HG02642 (cell line): Measurements from ENCODE around the gene VAT1.

Experiments used
- ATAC-seq: cut with Tn5 transposase; IDR thresholded peaks from one replicate; pipeline ENCODE4 v1.9.1; 2021; ENCODE audit warnings: mild to moderate bottlenecking; ENCODE audit not compliant: unreplicated experiment, poor library complexity

VAT1 gene

DNA sequence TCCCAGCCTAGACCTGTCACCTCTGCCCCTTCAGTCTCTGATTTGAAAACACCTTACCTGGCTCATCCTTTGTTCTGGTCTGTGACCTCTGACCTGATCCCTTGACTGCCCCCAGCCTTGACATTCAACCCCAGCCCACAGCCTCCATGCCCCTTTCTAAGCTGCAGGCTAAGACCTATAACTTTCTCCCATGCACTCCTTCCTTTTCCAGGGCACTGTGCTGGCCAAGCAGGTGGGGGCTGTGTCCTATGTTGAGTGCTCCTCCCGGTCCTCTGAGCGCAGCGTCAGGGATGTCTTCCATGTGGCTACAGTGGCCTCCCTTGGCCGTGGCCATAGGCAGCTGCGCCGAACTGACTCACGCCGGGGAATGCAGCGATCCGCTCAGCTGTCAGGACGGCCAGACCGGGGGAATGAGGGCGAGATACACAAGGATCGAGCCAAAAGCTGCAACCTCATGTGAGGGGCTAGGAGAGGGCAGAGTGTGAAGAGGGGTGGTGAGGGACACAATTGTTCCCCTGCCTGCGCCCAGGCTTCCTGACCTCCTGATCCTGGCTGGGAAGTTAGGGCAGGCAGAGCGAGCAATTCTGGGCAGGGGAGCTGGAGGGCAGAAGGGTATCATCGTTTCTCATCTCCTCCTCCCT, 6.2 kb upstream of the VAT1 start:
- ATAC-seq, result no peak

DNA sequence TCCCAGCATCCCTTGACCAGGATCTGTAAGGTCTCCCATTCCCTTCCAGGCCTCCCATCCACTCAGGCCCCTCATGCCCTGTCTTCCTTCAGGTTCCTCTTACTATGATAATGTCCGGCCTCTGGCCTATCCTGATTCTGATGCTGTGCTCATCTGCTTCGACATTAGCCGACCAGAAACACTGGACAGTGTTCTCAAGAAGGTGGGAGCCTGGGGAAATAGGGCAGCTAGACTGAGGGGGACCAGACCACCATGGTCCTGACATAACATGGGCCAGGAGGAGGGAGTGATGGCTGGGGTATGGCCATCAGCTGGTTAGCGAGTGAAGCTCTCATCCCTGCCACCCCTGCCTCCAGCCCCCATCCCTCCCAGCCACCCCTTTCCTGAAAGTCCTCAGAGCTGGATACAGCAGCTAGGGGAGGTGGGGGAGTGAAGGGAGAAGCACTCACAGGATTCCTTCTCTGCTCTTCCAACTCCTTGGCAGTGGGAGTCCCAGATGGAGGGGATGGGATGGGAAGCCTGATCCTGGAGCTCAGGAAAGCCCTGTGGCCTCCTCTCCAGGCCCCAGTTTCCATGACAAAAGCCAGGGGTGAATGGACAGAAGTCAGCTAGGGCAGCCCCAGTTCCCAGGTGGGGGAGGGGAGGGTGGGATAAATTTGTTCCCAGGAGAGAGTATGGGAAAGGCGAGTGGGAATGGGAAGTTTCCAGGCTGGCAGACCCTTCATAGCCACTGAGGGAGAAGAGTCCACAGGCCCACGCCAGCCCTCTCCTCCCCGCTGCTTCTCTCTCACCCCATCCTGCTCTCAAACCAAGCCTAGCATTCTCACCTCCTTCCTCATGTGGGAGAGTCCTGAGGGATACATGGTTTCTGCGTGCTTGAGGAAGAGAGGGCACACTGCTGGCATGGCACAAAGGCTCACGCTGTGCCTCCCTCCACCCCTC, 5.2 kb upstream of the VAT1 start:
- no peak for ATAC-seq

GRCh38 chr17:43026595-43026994, 4.4 kb upstream of the VAT1 start:
- ATAC-seq, result no peak

DNA sequence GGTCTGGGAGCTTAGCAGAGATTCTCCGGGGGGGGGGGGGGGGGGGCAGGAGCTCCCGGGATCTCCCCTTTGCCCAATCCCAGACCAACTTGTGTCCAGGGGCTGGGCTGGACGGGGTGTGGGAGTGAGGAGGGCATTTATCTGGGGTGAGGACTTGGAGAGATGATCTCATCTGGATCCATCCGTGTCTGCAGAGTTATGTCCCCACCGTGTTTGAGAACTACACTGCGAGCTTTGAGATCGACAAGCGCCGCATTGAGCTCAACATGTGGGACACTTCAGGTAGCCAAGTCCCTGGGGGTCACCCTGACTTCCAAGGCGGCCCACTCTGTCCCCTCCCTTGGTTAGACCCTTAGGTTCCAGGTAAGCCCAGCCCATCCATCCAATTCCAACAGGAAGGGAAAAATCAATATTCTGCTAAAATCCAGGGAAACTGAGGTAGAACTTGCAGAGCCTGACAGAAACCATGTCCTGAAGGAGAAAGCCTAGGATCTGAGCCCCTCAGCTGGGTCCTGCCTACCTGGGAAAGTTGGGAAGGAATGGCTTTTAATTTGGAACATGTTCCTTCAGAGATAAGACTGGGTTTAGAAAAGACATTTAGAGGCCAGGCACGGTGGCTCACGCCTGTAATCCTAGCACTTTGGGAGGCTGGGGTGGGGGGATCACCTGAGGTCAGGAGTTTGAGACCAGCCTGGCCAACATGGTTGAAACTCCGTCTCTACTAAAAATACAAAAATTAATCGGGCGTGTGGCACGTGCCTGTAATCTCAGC, 3.8 kb upstream of the VAT1 start:
- ATAC-seq, result no peak

DNA sequence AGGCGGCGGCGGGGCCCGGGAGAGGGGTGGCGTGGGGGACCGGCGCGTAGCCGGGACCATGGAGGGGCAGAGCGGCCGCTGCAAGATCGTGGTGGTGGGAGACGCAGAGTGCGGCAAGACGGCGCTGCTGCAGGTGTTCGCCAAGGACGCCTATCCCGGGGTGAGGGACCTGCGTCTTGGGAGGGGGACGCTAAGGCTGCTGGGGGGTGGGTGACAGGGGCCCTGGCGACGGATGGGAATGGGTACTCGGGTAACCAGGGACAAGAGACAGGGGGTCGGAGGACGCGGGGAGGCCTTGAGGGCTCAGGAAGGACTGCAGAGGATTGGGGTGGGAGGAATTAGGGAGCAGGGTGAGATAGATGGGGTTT, 3.1 kb upstream of the VAT1 start:
- no peak for ATAC-seq

GRCh38 chr17:43024407-43025289, 2.5 kb upstream of the VAT1 start, which contains the start of gene RND2:
TSS of gene RND2 (plus strand) at chr17:43025231. CDS start at chr17:43025348, 117 bp downstream.
- ATAC-seq, result no peak

DNA sequence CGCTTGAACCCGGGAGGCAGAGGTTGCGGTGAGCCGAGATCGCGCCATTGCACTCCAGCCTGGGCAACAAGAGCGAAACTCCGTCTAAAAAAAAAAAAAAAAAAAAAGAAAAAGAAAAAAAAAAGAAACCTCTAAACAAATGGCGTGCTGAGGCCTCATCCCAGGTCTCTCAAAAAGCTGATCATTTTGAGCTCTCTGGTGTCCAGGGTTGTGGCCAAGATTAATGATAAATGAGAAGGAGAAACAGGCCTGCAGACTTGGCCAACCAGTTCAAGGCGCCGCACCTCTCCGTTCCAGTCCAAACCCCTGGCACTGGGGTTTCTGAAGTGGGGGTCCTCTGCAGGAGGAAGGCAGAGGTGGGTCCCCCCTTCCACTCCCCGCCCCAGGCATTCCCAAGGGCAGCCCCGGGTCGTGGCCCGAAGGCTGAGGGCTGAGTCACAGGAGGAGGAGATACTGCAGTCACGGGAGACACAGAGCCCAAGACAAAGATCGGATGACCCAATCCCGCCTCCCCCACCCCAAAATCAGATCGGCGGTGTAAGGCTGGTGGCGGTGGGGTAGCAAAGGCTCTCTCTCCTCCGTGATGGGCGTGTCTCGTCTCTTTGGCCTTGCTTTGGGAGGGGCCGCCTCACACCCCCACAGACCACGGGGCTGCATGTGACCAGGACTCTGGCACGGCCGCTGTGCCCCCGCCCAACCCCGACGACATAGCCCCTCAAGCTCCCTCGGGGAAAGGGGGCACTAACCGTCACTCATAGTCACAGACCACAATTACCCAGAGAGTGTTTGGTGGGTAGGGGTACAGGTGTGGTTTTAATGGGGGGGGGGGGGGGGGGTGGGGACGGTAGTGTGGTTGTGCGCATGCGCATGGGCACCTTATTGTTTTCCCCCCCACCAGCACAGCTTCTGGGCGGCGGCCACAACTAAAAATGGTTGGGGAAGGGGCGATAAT, 1.1 kb downstream of the VAT1 start:
- ATAC-seq, result no peak

DNA sequence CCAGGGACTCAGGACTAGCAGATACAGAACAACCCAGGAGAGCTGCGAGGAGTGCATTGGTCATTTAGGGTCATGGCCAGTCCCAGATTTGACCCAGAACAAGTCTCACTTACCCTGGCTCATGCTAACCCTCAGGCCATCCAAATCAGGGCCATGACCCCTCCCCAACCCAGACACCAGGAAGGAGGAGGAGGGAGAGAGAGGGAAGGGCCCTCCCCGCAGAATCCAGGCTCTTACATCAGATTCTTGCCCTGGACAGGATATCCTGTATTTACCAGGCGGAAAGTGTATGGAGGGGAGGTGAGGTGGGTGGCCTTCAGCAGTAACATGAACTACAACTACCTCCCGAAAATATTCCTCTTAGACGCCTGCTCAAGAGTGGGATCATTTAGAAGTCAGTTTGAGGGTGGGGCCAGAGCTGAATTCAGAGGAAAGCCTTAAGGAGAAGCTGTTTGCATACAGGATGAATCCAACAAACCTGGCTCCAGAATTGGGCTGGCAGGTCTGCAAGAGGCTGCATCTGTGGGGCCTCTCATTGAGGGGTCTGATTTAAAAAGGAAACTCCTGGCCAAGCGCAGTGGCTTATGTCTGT, 2.1 kb downstream of the VAT1 start:
- no peak for ATAC-seq

GRCh38 chr17:43019418-43019817, 2.8 kb downstream of the VAT1 start:
- ATAC-seq, result no peak

- ATAC-seq, result no peak
These were observed 3.3 kb downstream of the VAT1 start for GRCh38 chr17:43018932-43019331.

DNA sequence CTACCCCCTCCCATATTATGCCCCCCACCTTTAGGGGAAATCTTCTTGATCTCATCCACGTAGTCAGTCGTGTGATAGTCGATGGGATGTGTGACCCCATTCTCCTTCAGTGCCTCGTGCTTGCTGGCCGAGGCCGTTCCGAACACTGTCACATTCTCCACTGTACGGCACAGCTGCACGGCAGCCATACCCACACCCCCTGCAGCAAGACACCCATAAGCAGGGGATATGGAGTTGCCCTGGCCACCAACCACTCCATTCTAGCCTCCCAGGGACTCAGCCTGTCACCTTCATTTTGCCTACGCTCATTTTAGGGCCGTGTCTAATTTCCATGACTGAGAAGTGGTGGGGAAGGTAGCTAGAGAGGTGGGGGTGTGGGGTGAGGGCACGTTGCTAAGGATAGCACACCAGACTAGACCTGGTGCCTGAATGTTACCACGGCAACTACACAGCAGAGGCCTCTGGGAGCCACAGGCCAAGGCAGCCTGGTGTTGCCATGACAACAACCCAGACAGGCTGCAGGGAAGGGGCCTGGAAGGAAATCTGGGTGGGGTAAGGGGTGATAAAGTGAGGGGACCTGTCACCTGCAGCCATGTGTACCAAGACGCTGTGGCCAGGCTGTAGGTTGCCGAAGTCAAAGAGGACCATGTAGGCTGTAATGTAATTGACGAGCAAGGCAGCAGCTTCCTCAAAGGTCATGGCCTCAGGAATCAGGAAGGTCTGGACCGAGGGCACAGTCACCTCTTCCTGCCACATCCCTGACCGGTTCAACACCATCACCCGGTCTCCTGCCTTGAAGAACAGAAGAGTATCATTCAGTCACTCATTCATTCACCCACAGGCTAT, 4.0 kb downstream of the VAT1 start:
- ATAC-seq, result no peak

DNA sequence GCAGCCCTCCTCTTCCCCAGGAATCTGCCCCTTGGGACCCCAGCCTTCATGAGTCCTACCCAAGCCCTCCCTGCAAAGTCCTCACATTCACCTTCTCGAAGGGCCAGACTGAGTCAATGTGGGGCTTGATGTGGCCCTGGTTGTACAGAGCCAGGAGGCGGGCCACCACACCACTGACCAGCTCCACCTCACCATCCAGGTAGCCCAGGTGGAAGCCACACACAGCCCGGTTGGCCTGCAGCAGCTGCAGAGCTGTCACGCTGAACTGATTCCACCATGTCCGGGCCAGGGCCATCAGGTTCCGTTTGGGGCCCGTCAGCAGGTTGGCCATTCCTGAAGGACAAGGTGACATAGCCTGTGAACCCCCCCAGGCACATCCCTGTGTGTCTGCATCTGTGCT, 6.0 kb downstream of the VAT1 start:
- no peak for ATAC-seq

GRCh38 chr17:43015579-43015978, 6.6 kb downstream of the VAT1 start:
- no peak for ATAC-seq

GRCh38 chr17:43014649-43015542, 7.3 kb downstream of the VAT1 start:
- ATAC-seq, result no peak

DNA sequence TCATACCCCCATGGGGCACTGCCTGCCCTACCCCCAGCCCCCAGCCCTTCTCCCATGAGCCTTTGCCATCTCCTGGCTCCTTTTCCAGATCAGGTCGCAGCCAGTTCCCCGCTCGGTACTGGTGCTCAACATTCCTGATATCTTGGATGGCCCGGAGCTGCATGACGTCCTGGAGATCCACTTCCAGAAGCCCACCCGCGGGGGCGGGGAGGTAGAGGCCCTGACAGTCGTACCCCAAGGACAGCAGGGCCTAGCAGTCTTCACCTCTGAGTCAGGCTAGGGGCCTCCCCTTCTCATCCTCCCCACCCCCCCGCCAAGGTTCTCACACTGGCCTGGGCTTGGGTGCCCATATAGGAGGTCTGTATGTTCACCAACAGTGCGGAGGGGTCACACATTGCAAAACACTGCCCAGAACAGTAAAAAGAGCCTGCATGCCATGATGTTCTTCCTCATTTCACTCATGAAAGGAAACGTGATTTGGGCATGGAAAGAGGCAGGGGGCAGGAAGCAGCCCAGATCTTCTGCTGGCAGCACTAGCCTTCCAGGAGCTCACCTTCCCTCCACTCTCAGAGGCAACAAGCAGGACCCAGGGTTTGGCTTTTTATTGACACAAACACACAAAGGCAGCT, 8.1 kb downstream of the VAT1 start:
- no peak for ATAC-seq

DNA sequence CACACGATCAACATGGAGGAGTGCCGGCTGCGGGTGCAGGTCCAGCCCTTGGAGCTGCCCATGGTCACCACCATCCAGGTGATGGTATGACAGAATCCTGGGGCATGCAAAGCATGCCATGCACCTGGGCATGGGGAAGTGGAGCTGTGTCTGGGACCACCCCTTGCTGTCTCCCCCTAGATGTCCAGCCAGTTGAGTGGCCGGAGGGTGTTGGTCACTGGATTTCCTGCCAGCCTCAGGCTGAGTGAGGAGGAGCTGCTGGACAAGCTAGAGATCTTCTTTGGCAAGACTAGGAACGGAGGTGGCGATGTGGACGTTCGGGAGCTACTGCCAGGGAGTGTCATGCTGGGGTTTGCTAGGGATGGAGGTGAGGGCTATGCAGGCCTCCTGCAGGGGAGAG, 8.9 kb downstream of the VAT1 start:
- no peak for ATAC-seq
